OCI-LY7 (cell line): ENCODE results near the gene UMAD1. TPM values are rescaled to one million over a fixed set of nuclear protein-coding genes. Genes with fewer than 3 reads are reported as not detected.

Source experiments
- BruUV-seq: library from RNA; stranded (reverse); fragments of 400-500 nt; replicated peaks from 2 replicates; lab custom pipeline; 2021; lab: Mats Ljungman, UMichigan
- CTCF ChIA-PET: fragments of 300-600 bp; sonication (Branson Sonifier 250); formaldehyde crosslinking; loops from one replicate; lab custom pipeline; 2022; ENCODE audit warnings: antibody characterized with exemption; ENCODE audit not compliant: unreplicated experiment; lab: Charles Lee
- POLR2A ChIA-PET: fragments of 300-600 bp; sonication (Branson Sonifier 250); formaldehyde crosslinking; loops from one replicate; lab custom pipeline; 2022; ENCODE audit warnings: antibody characterized with exemption; lab: Charles Lee
- DNase-seq: peaks from one replicate; pipeline ENCODE4 v3.0.0-alpha.2; 2015; ENCODE audit warnings: low spot score
- H2AFZ ChIP-seq: fragments of 200-600 bp; sonication (generic), shearing (Covaris generic); 2 replicates; pipeline ENCODE4 v1.6.1; 2014; ENCODE audit warnings: mild to moderate bottlenecking, antibody characterized with exemption, low read length, moderate library complexity
- H3K27ac ChIP-seq: fragments of 200-600 bp; sonication (generic); 2 replicates; pipeline ENCODE4 v1.5.1; 2014; ENCODE audit warnings: mixed run types, low read depth, mild to moderate bottlenecking, moderate library complexity, low read length, inconsistent platforms; ENCODE audit not compliant: poor library complexity, severe bottlenecking
- H3K36me3 ChIP-seq: fragments of 200-600 bp; sonication (generic); 2 replicates; pipeline ENCODE4 v1.6.1; 2014; ENCODE audit warnings: mild to moderate bottlenecking, antibody characterized with exemption, low read length, moderate library complexity, mixed read lengths; ENCODE audit not compliant: insufficient read depth
- H3K4me1 ChIP-seq: fragments of 200-600 bp; sonication (generic); 2 replicates; pipeline ENCODE4 v1.5.1; 2014; ENCODE audit warnings: mild to moderate bottlenecking, low read length; ENCODE audit not compliant: insufficient read depth, poor library complexity, severe bottlenecking
- H3K4me2 ChIP-seq: fragments of 200-600 bp; sonication (generic); 2 replicates; pipeline ENCODE4 v1.6.1; 2014; ENCODE audit warnings: mild to moderate bottlenecking, low read length
- H3K4me3 ChIP-seq: fragments of 200-600 bp; sonication (generic); 2 replicates; pipeline ENCODE4 v1.5.1; 2014; ENCODE audit warnings: mild to moderate bottlenecking, low read depth, low read length; ENCODE audit not compliant: poor library complexity, severe bottlenecking
- H3K79me2 ChIP-seq: fragments of 200-600 bp; sonication (generic); 2 replicates; pipeline ENCODE4 v1.6.1; 2016; ENCODE audit warnings: low read depth, mild to moderate bottlenecking, low read length, moderate library complexity, mixed read lengths; ENCODE audit not compliant: insufficient read depth
- H3K9me2 ChIP-seq: fragments of 200-600 bp; sonication (generic); 2 replicates; pipeline ENCODE4 v1.6.1; 2016; ENCODE audit warnings: mild to moderate bottlenecking, low read length, mixed read lengths; ENCODE audit not compliant: insufficient read depth
- H3K9me3 ChIP-seq: fragments of 200-600 bp; sonication (generic); 2 replicates; pipeline ENCODE4 v1.6.1; 2014; ENCODE audit warnings: mild to moderate bottlenecking, mixed run types, low read length, mixed read lengths
- H4K20me1 ChIP-seq: fragments of 200-600 bp; sonication (generic); 2 replicates; pipeline ENCODE4 v1.6.1; 2014; ENCODE audit warnings: mild to moderate bottlenecking, antibody characterized with exemption, low read length, moderate library complexity, mixed read lengths; ENCODE audit not compliant: insufficient read depth
- CTCF ChIP-seq: fragments of 200-600 bp; sonication (generic); conservative IDR thresholded peaks from 2 replicates; pipeline ENCODE4 v1.5.1; 2014; ENCODE audit warnings: mild to moderate bottlenecking, antibody characterized with exemption, low read length, moderate library complexity, mixed read lengths
- EZH2phosphoT487 ChIP-seq: fragments of 200-600 bp; sonication (generic); IDR thresholded peaks from 2 replicates; pipeline ENCODE4 v1.6.1; 2018; ENCODE audit warnings: low read depth, borderline replicate concordance, mild to moderate bottlenecking, mixed run types, antibody characterized with exemption, low read length, moderate library complexity, mixed read lengths
- intact Hi-C: fragments of 100-400 bp; cut with micrococcal nuclease; formaldehyde crosslinking; loops from one replicate; pipeline ENCODE4 v1.10.0; 2022; ENCODE audit not compliant: unreplicated experiment
- total RNA-seq, 2 experiments: library from RNA; depleted of rRNA in 1 of 2; stranded (reverse); fragments of >200 nt in 1 of 2; shearing (Covaris generic) in 1 of 2; gene quantifications; 2 replicates each; pipeline ENCODE4 v1.2.3, GENCODE V29; 2014 to 2022

UMAD1 gene
- total RNA-seq, 2 experiments from 2014 or later, result 8.7 to 15.2 TPM

- intact Hi-C loops, result no loop called here
- H3K27ac ChIP-seq, result no peak overlapping the region
- TF ChIP-seq CTCF (no peak), EZH2phosphoT487 (no peak)
- no peak overlapping the region for H3K4me3 ChIP-seq
- DNase-seq, result no peak
- no peaks in the 10 kb centered on the region for H3K9me3 ChIP-seq
- POLR2A ChIA-PET, result no interaction called here
- H3K4me2 ChIP-seq, result no peak overlapping the region
- CTCF ChIA-PET, result no interaction called here
- H3K36me3 ChIP-seq, result no peaks in the 10 kb centered on the region
- BruUV-seq, result no TSS peak
- no peaks in the 10 kb centered on the region for H4K20me1 ChIP-seq
- no peaks in the 10 kb centered on the region for H3K9me2 ChIP-seq
- H3K4me1 ChIP-seq, result peaks cover 2% of the 10 kb centered on the region
- H2AFZ ChIP-seq, result no peak overlapping the region
- H3K79me2 ChIP-seq, result no peaks in the 10 kb centered on the region
Measured at GRCh38 chr7:7694542-7694941, 54.0 kb downstream of the UMAD1 start.

DNA sequence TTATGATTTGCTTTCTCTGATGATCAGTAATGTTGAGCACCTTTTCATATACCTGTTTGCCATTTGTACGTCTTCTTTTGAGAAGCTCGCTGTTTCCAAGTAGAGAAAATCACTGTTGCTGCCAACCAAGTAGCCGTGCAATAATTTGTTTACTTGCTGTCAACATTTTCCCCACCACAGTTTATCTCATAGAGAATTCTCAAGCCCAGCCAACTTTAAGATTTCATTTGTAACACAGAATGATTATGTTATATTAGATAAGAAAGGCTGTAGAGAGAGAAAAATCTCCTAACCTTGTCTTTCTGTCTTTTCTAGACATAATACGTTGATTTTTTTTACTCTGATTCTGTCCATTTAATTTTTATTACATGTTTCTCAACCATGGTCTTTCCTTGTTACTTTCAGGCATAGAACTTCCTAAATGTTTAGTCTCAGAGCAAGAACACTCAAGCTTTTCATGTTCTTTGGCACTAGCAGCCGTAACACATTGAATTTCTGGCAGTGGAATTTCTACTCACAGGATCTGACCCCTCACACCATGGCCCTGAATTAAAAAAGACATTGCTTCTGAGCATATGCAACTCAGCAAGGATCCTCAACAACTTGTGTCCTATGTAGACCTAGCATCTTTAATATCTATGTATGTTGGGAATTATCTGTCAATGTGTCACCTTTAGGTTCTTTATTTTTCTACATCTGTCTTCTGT is 54.7 kb downstream of the UMAD1 start:
- Histone ChIP-seq H3K9me2 (no peaks in the 10 kb centered on the region), H3K36me3 (no peaks in the 10 kb centered on the region; the same call in 1 of the 2 replicates), H3K4me1 (peaks cover 4% of the 10 kb centered on the region), H3K4me3 (no peak overlapping the region), H4K20me1 (no peaks in the 10 kb centered on the region), H3K79me2 (no peaks in the 10 kb centered on the region), H2AFZ (no peak overlapping the region), H3K27ac (no peak overlapping the region), H3K4me2 (no peak overlapping the region), H3K9me3 (no peaks in the 10 kb centered on the region)
- ChIA-PET CTCF (no interaction called here), POLR2A (no interaction called here)
- intact Hi-C loops, result no loop called here
- BruUV-seq, result no TSS peak
- no peak for DNase-seq
- no peak for TF ChIP-seq CTCF
- no peak for TF ChIP-seq EZH2phosphoT487

DNA sequence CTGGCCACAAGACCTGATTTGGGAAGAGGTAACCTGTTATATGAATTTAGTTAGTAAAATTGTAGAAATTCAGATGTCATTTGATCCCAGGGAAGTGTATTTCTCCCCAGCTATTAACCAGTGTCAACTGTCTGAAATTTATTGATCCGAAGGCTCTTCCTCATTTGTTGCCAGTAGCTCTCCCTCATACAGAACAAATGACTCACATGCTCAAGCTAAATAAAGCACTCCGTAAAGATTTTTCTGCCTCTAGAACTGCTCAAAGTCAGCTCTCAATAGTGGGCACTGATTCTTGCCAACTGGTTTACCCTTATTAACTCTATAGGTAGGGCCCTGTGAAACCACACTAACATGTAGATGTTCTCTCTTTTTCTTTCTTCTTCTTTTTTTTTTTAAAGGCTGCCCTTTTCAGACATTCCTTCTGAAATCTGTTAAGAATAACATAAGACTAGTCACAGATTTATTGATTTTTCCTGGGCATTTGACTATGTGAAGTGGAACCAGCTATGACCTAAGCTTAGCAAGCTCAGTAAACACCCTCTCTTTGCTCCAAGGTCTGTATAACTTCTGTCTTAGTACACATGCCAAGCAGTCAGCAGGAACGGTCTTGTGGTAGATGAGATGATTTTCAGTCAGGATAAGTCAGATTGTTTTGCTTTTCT is 56.0 kb downstream of the UMAD1 start:
- Histone ChIP-seq H3K9me2 (no peaks in the 10 kb centered on the region), H3K79me2 (no peaks in the 10 kb centered on the region), H3K27ac (no peak overlapping the region), H3K4me2 (no peak overlapping the region), H2AFZ (no peak overlapping the region), H3K9me3 (no peaks in the 10 kb centered on the region), H3K36me3 (no peaks in the 10 kb centered on the region; the same call in 1 of the 2 replicates), H4K20me1 (no peaks in the 10 kb centered on the region), H3K4me1 (peaks cover 4% of the 10 kb centered on the region), H3K4me3 (no peak overlapping the region)
- no peak for TF ChIP-seq EZH2phosphoT487
- TF ChIP-seq CTCF, result no peak
- no TSS peak for BruUV-seq
- intact Hi-C loops, result no loop called here
- no peak for DNase-seq
- CTCF ChIA-PET, result no interaction called here
- POLR2A ChIA-PET, result interaction anchor here (0.6 to 1.2 kb wide), 4 partner anchors 9 to 213 kb away, joined by 3 to 5 read pairs (median 4); no protein-coding TSS in a partner anchor
